ENCODE data around the gene KCNJ5. TPM values are rescaled to one million over a fixed set of nuclear protein-coding genes. Genes with fewer than 3 reads are reported as not detected.

Gene KCNJ5
- total RNA-seq, 1 experiment from 2014 or later, result 0.17 TPM

DNA sequence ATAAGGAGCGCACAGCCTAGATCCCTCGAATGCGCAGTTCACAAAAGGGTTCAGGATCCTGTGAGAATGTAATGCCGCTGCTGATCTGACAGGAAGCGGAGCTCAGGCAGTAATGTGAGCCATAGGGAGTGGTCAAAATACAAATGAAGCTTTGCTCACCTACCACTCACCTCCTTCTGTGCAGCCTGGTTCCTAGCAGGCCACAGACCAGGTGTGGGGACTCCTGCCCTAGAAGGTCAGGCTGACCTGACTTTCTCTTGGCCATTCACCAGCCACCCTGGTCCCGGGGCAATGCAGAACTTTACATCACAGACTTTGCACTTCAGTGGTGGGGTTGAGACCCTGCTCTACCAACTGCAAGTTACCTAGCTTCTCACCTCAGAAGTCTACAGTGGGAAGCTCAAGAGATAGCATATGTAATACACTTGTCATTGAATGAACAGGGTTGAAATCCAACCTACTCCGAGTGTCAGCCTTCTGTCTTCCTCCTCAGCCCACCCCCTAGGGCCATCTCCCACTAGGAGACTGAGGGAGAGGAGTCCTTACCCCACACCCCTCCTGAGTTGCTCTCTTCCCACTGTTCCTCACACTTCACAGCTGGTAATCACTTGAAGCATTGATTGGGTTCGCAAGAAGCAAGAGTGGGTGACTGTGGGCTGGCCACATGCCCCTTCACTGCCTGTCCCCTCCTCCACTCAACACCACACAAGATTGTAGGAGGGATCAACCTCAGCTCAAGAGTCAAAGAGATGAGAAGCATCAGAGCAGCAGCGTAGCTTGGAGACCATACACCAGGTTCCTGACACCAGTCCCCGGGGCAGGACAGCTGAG, 22.1 kb upstream of the KCNJ5 start:
- ChIA-PET POLR2A (no interaction called here), RAD21 (ENCODE audit: low non-redundant PET in 1 of 2, low total read pairs in 2 of 2, uncharacterized antibody in 2 of 2, unreplicated experiment in 2 of 2) (no interaction called here), CTCF (no interaction called here)
- Histone ChIP-seq H3K4me3 (replicated peaks in 1 of 2; ENCODE audit: low read depth in 1 of 2, low read length in 2 of 2) (no peak overlapping the region), H3K4me1 (ENCODE audit: control insufficient read depth in 1 of 2, insufficient read depth in 2 of 2, low read length in 2 of 2) (no peaks in the 10 kb centered on the region), H3K36me3 (ENCODE audit: control insufficient read depth in 1 of 2, insufficient read depth in 2 of 2, low read length in 2 of 2) (no peaks in the 10 kb centered on the region), H4K20me1 (ENCODE audit: insufficient read depth) (no peaks in the 10 kb centered on the region), H3K27me3 (ENCODE audit: insufficient read depth, low read length) (peaks cover 17% of the 10 kb centered on the region; the same call in 1 of the 2 replicates), H3K27ac (ENCODE audit: low read depth, low read length) (no peak overlapping the region), H2AFZ (ENCODE audit: low read depth, low read length, poor library complexity, severe bottlenecking) (no peak overlapping the region), H3K9ac (ENCODE audit: low read length) (no peak overlapping the region), H3K79me2 (ENCODE audit: insufficient read depth, low read length) (no peaks in the 10 kb centered on the region), H3K4me2 (ENCODE audit: low read length) (no peak overlapping the region), H3K9me3 (ENCODE audit: control insufficient read depth in 1 of 2, insufficient read depth in 1 of 2, low read depth in 1 of 2, low read length in 2 of 2) (no peaks in the 10 kb centered on the region), H3K9me2 (ENCODE audit: insufficient read depth) (no peaks in the 10 kb centered on the region)
- ATAC-seq (no peak), DNase-seq (ENCODE audit: low read depth, low spot score) (no peak)
- no TSS peak for BruUV-seq (replicated peaks)
- intact Hi-C loops (cut with micrococcal nuclease), result no loop called here
- TF ChIP-seq EZH2phosphoT487 (IDR thresholded peaks at IDR 0.05; ENCODE audit: borderline replicate concordance), result no peak
- TF ChIP-seq, protein P1, sequence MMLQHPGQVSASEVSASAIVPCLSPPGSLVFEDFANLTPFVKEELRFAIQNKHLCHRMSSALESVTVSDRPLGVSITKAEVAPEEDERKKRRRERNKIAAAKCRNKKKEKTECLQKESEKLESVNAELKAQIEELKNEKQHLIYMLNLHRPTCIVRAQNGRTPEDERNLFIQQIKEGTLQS (IDR thresholded peaks at IDR 0.05), result no peak
- TF ChIP-seq, protein P2, sequence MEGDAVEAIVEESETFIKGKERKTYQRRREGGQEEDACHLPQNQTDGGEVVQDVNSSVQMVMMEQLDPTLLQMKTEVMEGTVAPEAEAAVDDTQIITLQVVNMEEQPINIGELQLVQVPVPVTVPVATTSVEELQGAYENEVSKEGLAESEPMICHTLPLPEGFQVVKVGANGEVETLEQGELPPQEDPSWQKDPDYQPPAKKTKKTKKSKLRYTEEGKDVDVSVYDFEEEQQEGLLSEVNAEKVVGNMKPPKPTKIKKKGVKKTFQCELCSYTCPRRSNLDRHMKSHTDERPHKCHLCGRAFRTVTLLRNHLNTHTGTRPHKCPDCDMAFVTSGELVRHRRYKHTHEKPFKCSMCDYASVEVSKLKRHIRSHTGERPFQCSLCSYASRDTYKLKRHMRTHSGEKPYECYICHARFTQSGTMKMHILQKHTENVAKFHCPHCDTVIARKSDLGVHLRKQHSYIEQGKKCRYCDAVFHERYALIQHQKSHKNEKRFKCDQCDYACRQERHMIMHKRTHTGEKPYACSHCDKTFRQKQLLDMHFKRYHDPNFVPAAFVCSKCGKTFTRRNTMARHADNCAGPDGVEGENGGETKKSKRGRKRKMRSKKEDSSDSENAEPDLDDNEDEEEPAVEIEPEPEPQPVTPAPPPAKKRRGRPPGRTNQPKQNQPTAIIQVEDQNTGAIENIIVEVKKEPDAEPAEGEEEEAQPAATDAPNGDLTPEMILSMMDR (IDR thresholded peaks at IDR 0.05 in 2 of 3, conservative IDR thresholded peaks at IDR 0.05 in 1 of 3; ENCODE audit: borderline replicate concordance in 1 of 3, insufficient read depth in 1 of 3, low read depth in 2 of 3, low read length in 2 of 3), result no peak
- TF ChIP-seq SP1 (IDR thresholded peaks at IDR 0.05; ENCODE audit: low read depth), result no peak
- TF ChIP-seq CBX3 (IDR thresholded peaks at IDR 0.05; ENCODE audit: low read depth), result no peak
- TF ChIP-seq RAD21 (IDR thresholded peaks at IDR 0.05; ENCODE audit: low read depth), result no peak
- TF ChIP-seq, protein P3, sequence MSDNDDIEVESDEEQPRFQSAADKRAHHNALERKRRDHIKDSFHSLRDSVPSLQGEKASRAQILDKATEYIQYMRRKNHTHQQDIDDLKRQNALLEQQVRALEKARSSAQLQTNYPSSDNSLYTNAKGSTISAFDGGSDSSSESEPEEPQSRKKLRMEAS (IDR thresholded peaks at IDR 0.05), result no peak
- TF ChIP-seq POLR2AphosphoS5 (IDR thresholded peaks at IDR 0.05; ENCODE audit: low read depth, low read length), result no peak
- no peak for TF ChIP-seq ELF1 (IDR thresholded peaks at IDR 0.05; ENCODE audit: borderline replicate concordance, low read depth)
- TF ChIP-seq FOSL1 (IDR thresholded peaks at IDR 0.05; ENCODE audit: low read depth), result no peak
- no peak for TF ChIP-seq EGR1 (IDR thresholded peaks at IDR 0.05; ENCODE audit: low read depth)
- TF ChIP-seq YY1 (IDR thresholded peaks at IDR 0.05; ENCODE audit: extremely low read depth, insufficient replicate concordance, low read depth, low read length), result no peak
- TF ChIP-seq ZNF274 (IDR thresholded peaks at IDR 0.05; ENCODE audit: low read depth, low read length), result no peak
- TF ChIP-seq ZFX (IDR thresholded peaks at IDR 0.05), result no peak
- TF ChIP-seq SRF (IDR thresholded peaks at IDR 0.05; ENCODE audit: low read depth), result no peak
- no peak for TF ChIP-seq EZH2 (IDR thresholded peaks at IDR 0.05)
